Measurements from ENCODE around the gene SPOP.

The SPOP gene

GRCh38 chr17:49613182-49613800, 64.6 kb downstream of the SPOP start:
- no peak for DNase-seq (ENCODE audit: low spot score)

- DNase-seq (ENCODE audit: low spot score), result no peak
These were observed 65.2 kb downstream of the SPOP start for GRCh38 chr17:49612726-49613125.

GRCh38 chr17:49610883-49611584, 66.9 kb downstream of the SPOP start:
- no peak for DNase-seq (ENCODE audit: low spot score)

DNA sequence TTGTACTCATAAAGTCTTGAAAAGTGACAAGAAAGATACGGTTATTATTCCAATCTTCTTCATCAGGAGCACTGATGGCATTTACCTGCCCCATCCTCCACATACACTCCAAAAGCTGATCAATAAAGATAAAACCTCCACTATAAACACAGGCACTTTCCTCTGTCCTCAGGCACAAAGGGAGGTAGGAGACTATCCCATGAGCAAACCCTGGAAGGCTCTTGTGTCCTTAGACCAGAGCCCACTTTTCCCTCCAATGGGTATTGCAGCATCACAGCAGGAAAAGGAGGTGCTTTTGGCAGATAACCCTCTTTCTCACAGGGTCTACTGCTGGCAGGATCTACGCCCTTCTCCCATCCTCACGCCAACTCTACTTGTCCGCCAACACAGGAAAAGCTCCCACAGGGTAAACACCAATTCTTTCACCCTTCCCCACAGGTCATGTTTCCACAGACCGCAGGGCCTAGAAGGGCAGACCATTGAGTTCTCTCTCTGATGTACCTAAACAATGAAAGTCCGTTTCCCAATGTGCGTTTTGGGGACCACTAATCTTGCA, 73.5 kb downstream of the SPOP start:
- DNase-seq (ENCODE audit: low spot score), result no peak

DNA sequence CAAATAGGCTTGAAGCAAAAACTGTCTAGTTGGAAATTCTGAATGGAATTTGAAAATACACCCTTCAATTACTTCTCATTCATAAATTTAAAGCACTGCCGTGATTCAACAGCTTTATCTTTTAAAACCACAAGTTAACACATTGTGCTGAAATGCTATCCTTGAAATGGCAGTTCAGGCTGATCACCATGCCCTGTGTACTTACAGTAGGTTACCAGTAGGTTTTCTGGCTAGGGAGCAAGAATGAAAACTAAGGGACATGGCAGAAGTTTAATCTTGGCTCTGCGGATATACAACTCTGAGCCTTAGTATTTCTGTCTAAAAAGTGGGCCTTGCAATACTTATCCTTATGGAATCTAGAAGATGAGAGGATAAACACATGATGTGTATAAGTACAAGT, 74.2 kb downstream of the SPOP start:
- DNase-seq (ENCODE audit: low spot score), result no peak

GRCh38 chr17:49603238-49603637, 74.7 kb downstream of the SPOP start:
- no peak for DNase-seq (ENCODE audit: low spot score)

DNA sequence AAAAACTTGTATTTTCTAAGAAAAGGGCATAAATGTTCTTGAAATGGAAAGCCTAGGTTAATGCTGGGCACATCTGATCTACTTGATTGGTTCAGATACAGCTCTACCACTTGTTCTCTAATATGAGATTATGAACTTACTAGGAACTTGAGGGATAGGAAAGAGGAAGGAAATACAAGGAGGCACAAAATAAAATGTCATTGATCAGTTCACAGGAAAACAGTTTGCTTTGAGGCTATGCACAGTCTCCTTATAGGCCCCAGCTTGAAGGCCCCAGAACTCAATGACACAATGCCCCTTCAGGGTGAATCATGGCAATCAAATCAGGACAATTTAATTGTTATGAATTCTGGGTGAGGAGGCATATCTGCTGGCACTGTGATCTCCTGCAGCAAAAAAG, 75.1 kb downstream of the SPOP start:
- DNase-seq (ENCODE audit: low spot score), result no peak

GRCh38 chr17:49600949-49601348, 76.9 kb downstream of the SPOP start:
- no peak for DNase-seq (ENCODE audit: low spot score)

DNA sequence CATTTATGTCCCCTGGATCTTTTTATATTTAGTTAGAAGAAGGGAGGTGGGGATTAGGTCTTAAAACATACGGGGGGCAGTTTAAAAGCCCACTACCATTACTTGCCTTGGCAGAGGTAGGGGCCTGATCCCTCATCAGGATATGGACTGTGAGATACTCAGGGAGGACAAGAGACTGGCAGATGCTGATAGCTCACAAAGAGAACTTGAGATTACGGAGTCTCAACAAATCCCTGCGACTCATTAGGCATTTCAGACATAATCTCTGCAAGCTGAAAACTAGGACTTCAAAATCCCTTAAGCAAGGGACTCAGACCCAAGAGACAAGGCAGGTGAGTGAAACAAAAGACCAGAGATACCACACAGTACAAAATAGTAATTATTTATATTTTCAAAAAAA, 79.0 kb downstream of the SPOP start:
- no peak for DNase-seq (ENCODE audit: low spot score)

- no peak for DNase-seq (ENCODE audit: low spot score)
These were observed 79.8 kb downstream of the SPOP start for GRCh38 chr17:49597928-49598655.

DNA sequence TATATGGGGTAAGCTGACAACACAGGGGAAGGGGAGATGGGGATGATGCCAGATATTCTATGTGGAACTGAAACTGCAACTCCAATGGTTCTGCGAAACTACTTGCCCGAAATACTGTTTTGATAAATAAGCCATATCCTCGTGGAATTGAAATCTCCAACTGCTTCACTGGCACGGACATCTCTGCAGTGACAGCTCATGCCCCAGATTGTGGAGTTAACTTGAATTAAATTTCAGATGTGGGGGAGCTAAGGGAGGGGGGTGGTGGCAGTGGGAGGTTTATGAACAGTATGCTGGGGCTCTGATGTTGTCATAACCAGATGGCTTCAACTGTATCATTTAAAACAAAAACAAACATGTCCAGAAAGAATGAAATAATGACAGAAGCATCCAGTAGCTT, 80.5 kb downstream of the SPOP start:
- no peak for DNase-seq (ENCODE audit: low spot score)

- DNase-seq (ENCODE audit: low spot score), result no peak
These were observed 81.2 kb downstream of the SPOP start for GRCh38 chr17:49596613-49597244.

GRCh38 chr17:49595980-49596379, 81.9 kb downstream of the SPOP start:
- DNase-seq (ENCODE audit: low spot score), result no peak

DNA sequence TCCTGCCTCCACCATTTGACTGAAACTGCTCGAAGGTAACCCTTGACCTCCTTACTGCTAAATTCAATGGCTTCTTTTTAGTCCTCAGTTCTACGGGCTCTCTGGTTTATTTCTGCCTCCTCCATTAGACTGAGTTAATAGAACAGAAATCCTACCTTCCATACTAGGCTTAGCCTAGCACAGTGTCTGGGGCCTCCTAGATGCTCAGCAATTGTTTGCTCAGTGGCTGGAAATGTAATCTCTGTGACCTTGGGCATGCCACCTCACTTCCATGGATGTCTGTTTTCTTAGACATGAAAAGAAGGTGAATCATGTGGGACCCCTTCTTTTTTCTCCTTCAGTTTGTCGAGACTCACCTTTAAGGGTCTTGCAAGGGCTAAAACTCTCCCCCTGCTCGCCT, 82.6 kb downstream of the SPOP start:
- no peak for DNase-seq (ENCODE audit: low spot score)

GRCh38 chr17:49592263-49592662, 85.6 kb downstream of the SPOP start:
- DNase-seq (ENCODE audit: low spot score), result no peak

DNA sequence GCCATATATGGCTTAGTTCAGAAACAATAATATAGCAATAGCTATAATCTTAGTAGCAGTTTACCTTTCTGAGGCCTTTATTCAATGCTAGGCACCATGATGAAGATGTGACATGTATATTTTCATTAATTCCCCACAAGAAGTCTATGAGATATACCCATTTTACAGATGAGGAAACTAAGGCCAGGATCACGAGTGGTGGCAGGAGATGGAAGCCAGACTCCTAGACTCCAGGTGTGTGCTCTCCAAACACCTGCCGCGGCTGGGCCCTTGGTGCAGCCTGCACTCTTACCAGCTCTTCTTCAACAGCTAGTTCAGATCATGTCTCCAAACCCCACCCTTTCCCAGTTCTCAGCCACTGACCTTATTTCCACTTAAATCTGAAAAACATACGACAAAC, 87.0 kb downstream of the SPOP start:
- no peak for DNase-seq (ENCODE audit: low spot score)

DNA sequence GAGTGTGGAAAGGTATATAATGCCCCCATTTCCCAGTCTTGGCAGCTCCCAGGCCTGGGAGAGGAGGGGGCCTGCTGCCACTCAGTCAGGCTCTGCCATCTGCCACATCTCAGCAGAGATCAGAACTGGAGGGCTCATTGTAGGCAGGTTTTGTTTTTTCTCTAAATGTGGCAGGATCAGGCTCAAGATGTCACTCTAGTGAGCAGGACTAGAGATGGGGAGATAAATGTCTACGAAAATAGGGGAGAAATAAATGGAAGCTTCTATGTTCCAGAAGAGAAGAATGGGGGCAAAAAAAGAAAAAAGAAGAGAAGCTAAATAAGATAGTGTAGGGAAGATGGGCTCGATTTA, 88.3 kb downstream of the SPOP start:
- no peak for DNase-seq (ENCODE audit: low spot score)

- no peak for DNase-seq (ENCODE audit: low spot score)
These were observed 88.9 kb downstream of the SPOP start for GRCh38 chr17:49588726-49589576.

DNA sequence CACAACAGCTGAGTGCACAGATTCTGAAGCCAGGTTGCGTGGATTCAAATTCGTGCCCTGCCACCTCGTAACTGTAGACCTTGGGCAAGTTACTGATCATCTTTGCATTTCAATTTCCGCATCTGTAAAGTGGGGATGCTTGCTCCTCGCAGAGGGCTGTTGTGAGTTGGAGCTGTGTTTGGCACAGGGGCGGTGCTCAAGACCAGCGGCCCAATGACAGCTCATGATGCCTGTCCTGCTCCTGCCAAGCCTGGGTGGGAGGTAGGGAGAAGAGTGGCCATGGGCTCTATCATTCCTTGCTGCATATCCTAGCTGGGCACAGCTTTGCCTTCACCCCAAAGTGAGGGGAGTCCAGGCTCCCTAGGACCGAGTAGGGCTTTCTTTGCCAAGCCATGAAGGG, 89.6 kb downstream of the SPOP start:
- no peak for DNase-seq (ENCODE audit: low spot score)

GRCh38 chr17:49587366-49588073, 90.4 kb downstream of the SPOP start:
- no peak for DNase-seq (ENCODE audit: low spot score)

- DNase-seq (ENCODE audit: low spot score), result peak; percentile 80
These were observed 92.4 kb downstream of the SPOP start for GRCh38 chr17:49585422-49586027.

Data from iPS-NIHi11 (cell line).